IPS-18c (cell line): Measurements from ENCODE around the gene TBC1D7.

Source experiments
- H3K4me3 ChIP-seq: 2 replicates; pipeline ENCODE4 v1.7.0; 2013; ENCODE audit warnings: low read depth, mild to moderate bottlenecking, low read length, moderate library complexity; ENCODE audit not compliant: insufficient read depth
- H3K9me3 ChIP-seq: one replicate; pipeline ENCODE4 v1.6.1; 2013; ENCODE audit warnings: mild to moderate bottlenecking, low read length, moderate library complexity; ENCODE audit not compliant: control insufficient read depth, insufficient read depth

TBC1D7 gene

DNA sequence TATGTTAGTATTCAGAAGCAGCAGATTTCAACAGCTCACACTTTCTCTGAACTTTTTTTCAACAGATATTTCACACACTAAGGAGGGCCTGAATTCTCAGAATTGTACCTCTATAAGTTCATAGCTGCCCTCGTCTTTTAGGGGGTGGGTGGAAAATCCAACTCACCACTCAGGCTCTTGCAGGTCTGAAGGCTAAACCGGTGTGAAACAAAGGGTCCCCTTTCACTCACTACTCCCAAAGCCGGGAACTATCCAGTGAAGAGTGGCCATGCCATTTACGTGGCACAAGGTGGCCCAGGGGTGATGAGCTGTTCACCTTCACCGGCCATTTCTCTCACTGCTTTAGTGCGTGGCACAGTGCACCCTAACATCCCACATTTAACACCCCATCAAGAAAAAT lies 24.2 kb downstream of the TBC1D7 start:
- Histone ChIP-seq H3K4me3 (no peak overlapping the region), H3K9me3 (no peaks in the 10 kb centered on the region)

DNA sequence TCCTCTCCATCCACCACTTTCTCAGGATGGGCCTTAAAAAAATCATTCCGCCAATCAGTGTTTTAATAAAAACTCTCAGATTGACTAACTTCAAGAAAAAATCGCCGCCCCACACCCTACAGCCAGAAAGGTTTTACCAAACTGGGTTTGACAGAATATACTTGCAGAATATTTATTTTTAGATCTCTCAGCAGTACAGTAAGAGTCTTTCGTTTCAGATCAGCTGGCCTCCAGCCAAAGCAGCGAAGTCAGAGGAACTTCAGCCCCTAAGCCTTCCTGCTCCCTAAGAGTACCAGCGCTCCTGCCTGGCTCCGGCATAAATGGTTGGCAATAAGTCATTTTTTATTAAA lies 24.7 kb downstream of the TBC1D7 start:
- H3K9me3 ChIP-seq, result no peaks in the 10 kb centered on the region
- no peak overlapping the region for H3K4me3 ChIP-seq

DNA sequence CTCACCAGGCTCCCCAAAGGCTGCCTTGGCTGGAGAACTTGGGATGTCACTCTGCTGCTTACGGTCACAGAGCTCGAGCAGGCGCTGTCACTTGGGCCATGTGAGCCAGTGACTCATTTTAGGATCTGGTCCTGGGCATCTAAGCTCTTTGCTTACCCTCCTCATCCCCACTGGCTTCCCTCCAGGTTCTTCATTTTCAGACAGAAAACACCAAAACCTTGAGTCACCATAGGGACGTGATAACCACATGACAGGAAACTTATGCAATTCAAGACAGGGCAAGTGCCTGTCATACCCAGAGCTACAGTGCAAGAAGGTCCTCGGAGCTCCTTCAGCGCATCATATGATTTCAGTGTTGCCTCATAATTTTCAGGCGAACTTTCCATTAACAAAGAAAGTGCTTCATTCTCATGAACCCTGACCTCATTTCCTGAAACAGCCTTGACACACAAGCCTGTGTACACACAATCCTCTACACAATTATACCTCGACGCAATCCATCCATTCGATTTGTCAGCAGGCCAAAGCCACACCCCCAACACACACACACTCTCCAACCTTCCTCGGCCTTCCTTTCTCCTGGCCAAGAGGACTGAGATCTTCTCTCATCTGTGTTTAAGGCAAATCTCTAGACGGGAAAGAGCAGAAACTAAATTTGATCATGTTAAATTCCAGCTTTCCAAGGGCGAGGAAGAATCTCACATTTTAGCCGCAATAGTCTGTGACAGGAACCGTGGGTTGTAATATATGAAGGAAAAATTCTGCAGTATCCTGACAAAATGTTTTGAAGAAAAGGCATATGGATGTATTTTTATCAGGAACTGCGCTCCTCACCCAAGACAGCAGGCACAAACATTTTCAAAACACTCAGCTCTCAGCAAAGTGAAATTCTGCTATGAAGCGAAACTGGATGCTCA lies 25.3 kb downstream of the TBC1D7 start:
- no peak overlapping the region for H3K4me3 ChIP-seq

GRCh38 chr6:13302291-13302690 lies 26.0 kb downstream of the TBC1D7 start:
- Histone ChIP-seq H3K9me3 (no peaks in the 10 kb centered on the region), H3K4me3 (no peak overlapping the region)

More for the DNA sequence above, 25.3 kb downstream of the TBC1D7 start:
- no peaks in the 10 kb centered on the region for H3K9me3 ChIP-seq

GRCh38 chr6:13300643-13301590 lies 27.4 kb downstream of the TBC1D7 start:
- Histone ChIP-seq H3K9me3 (no peaks in the 10 kb centered on the region), H3K4me3 (no peak overlapping the region)

DNA sequence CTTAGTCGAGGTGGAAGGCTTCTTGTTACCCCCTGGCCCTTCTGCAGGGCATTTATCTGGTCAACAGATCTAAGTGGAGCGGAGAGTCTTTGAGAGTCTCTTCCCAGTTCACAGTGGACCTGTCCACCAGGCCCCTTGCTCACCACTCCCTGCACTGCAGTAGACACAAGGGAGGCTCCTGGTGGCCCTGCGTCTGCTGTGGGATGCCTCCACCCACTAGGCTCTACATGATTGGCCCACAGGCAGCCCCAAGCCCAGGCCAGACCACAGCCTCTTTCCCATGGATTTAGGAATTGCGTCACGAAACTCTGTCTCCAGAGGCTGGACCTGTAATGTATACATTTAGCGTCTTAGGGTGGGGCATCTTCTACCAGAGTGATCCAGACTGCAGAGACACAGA lies 28.4 kb downstream of the TBC1D7 start:
- no peak overlapping the region for H3K4me3 ChIP-seq
- H3K9me3 ChIP-seq, result no peaks in the 10 kb centered on the region

- Histone ChIP-seq H3K9me3 (no peaks in the 10 kb centered on the region), H3K4me3 (no peak overlapping the region)
Measured at GRCh38 chr6:13299403-13299821, 28.9 kb downstream of the TBC1D7 start.

DNA sequence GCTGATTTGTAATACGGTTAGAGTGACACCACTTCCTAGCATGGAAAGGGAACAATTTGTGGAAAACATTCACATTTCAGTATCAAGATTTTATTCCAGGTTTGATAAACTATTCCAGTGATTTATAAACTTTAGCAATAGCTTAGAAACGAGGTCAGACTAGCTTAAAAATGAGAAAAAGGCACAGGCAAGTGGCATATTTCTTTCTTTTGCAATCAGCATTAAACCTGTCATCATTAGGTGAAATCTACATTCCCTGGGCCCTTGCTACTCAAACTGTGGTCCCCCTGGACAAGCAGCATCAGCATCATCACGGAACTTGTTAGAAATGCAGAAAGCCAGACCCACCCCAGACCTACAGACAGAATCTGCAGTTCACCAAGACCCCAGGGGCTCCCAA lies 29.9 kb downstream of the TBC1D7 start:
- H3K9me3 ChIP-seq, result no peaks in the 10 kb centered on the region
- no peak overlapping the region for H3K4me3 ChIP-seq

DNA sequence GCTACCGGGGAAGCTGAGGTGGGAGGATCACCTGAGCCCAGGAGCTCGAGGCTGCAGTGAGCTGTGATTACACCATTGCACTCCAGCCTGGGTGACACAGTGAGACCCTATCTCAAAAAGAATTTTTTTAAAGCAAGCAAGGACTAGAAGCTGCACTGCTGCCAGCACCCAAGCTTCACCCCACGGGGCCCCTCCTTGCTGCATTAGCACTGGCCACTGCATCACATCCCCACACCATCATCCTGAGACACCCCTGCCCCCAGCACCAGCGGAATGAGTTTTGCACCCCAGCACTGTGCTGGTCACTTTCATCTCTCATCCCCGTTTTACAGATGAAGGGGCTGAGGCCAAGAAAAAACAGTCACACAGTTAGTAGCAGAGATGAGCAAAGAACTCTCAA lies 30.9 kb downstream of the TBC1D7 start:
- H3K9me3 ChIP-seq, result no peaks in the 10 kb centered on the region

DNA sequence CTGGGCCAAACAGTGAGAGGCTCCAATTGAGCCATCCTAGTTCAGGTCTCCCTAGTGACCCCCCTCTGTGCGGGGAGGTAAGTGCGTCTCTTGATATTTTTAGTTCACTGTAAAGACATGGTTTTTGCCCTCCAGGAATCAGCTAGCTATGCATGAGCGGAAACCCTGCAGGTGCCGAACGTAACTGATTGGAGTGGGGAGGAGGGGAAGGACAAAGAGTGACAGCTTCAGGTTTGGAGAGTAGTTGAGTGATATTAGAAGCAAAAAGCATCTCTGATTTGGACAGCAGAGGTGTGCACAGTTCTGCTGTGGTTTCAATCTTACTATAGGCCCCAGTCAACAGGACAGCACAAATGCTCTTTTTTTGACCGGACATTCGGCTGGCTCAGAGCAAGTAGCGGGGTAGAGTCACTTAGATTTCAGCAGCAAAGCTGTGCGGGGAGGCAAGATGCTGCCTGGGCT lies 31.8 kb downstream of the TBC1D7 start:
- Histone ChIP-seq H3K9me3 (no peaks in the 10 kb centered on the region), H3K4me3 (no peak overlapping the region)

More for the DNA sequence above, 30.9 kb downstream of the TBC1D7 start:
- no peak overlapping the region for H3K4me3 ChIP-seq

DNA sequence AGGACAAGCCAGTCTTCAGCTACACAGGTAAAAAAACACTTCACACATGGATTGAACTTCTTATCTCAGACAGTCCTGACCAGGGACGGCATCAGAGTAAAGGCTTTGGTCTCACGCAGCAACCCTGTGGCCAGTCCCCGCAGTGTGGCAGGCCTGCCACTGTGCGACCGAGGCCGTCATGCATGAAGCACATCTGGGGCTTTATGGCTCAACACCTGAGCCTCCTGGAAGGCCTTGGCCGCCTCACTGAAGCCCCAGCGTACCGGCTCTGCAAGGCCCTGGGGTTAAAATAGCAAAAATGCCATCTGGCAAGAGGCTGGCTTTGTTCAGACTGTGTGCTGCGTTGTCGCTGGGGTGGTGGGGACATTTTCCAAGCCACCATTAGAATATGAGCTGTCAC lies 32.8 kb downstream of the TBC1D7 start:
- Histone ChIP-seq H3K9me3 (no peaks in the 10 kb centered on the region), H3K4me3 (no peak overlapping the region)

DNA sequence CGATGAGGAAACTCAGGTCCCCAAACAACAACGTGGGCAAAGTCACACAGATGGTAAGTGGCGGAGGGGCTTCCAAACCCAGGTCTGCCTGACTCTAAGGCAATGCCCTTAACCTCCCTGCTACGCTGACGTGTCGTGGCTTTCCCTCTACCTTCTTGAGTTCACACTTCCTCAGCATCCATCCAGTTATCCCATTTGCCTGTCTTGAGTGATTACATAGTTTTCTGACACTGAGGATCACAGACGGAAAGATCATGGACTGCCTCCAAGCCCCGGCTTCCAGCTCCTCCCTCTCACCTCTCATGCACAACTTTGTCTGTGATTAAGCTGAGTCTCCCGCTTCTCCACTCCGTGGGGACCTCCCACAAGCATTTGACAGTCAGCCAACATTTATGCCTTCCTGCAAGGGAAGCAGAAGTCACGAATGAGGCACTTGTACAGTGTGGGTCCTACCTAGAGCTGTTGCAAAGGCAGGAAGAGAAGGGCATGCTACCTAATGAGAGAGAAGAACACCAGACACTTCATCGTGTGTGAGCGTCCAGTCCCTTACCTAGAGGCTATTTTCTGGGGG lies 33.8 kb downstream of the TBC1D7 start:
- Histone ChIP-seq H3K9me3 (no peaks in the 10 kb centered on the region), H3K4me3 (no peak overlapping the region)

GRCh38 chr6:13292774-13293173 lies 35.6 kb downstream of the TBC1D7 start:
- Histone ChIP-seq H3K4me3 (no peak overlapping the region), H3K9me3 (no peaks in the 10 kb centered on the region)

DNA sequence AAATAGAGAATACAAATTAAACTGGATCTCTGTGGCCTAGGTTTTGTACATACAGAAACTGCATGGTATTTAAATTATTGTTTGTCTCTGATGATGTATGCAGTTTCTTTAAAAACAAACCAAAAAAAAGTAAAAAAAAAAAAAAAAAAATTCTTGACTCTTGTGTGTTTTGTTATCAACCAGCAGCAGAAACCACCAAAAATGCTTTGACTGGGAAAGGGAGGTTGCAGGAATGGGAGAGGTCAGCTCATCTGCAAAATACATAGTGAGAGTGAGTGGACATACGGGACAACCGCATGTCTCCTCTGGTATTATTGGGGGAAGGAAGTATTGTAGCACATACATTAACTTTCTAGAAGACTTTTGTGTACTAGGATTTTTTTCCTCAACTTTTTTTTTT lies 38.0 kb downstream of the TBC1D7 start:
- Histone ChIP-seq H3K9me3 (peaks cover 6% of the 10 kb centered on the region), H3K4me3 (no peak overlapping the region)

GRCh38 chr6:13289789-13290318 lies 38.5 kb downstream of the TBC1D7 start:
- Histone ChIP-seq H3K4me3 (no peak overlapping the region), H3K9me3 (peaks cover 6% of the 10 kb centered on the region)

- H3K9me3 ChIP-seq, result peaks cover 6% of the 10 kb centered on the region
- H3K4me3 ChIP-seq, result no peak overlapping the region
Measured at GRCh38 chr6:13288969-13289391, 39.4 kb downstream of the TBC1D7 start.

GRCh38 chr6:13288481-13288880 lies 39.9 kb downstream of the TBC1D7 start:
- H3K4me3 ChIP-seq, result no peak overlapping the region
- H3K9me3 ChIP-seq, result peaks cover 6% of the 10 kb centered on the region
